ENCODE data around the gene SLC17A7.

The SLC17A7 gene

DNA sequence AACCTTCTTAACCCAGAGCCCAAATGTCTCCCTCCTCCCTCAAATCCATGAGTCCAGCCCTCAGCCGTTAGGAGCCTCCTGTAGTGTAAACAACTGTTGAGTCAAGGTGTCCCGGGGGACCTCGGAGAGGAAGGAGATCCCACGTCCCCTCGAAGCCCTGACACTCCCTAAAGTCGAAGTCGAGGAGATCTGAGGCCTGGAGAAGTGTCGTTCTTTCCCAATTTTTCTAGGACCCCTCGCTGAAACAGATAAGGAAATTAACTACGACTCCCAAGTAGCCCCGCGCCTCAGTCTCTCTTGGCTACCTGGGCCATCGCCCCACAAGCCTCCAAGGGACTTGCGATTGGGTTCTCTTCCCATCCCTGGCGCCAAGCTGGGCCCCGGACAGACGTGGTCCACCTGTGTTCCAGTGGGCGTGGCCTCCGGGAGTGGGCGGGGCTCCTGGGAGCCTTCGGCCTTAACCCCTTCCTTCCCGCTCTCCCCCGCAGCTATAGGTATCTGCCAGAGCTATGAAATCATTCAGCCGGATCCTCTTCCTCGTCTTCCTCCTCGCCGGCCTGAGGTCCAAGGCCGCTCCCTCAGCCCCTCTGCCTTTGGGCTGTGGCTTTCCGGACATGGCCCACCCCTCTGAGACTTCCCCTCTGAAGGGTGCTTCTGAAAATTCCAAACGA, 15.3 kb downstream of the SLC17A7 start:
- FAIRE-seq: no peak

DNA sequence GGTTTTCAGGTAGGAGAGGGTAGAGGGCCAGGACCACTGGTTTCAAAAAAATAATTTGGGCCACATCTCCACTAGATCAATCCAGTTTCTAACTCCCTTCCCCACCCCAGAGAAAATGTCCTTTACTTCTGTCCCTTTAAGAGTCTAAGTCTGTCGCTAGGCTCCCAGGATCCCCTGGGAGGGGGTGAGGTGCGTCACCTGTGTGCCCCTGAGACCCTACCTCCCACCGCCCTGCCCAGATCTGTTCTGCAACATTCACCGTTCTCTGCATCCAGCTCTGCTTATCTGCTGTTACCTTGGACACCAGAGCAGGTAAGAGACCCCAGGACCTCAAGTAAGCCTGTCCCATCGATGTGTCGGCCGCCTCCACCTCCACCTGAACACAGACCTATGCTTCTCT, 16.1 kb downstream of the SLC17A7 start, which contains the start of gene GFY:
GFY (plus strand) TSS at position 211 of the 400 bp plus-strand sequence. CDS start 1,043 bp downstream, outside the sequence.
- no peak for FAIRE-seq

DNA sequence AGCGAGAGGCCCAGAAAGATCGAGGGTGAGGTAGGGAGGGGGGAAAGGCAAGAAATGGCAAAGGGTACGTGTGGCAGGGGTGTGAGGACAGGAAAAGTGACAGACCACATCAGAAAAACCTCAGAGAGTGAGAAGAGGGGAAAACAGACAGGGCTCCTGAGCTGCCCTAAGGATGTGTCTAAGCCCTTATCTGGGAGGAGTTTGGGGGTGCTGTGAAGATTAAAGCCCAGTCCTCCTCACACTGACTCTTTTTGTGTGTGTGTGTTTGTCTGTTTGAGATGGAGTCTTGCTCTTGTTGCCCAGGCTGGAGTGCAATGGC, 17.4 kb downstream of the SLC17A7 start:
- FAIRE-seq: no peak

DNA sequence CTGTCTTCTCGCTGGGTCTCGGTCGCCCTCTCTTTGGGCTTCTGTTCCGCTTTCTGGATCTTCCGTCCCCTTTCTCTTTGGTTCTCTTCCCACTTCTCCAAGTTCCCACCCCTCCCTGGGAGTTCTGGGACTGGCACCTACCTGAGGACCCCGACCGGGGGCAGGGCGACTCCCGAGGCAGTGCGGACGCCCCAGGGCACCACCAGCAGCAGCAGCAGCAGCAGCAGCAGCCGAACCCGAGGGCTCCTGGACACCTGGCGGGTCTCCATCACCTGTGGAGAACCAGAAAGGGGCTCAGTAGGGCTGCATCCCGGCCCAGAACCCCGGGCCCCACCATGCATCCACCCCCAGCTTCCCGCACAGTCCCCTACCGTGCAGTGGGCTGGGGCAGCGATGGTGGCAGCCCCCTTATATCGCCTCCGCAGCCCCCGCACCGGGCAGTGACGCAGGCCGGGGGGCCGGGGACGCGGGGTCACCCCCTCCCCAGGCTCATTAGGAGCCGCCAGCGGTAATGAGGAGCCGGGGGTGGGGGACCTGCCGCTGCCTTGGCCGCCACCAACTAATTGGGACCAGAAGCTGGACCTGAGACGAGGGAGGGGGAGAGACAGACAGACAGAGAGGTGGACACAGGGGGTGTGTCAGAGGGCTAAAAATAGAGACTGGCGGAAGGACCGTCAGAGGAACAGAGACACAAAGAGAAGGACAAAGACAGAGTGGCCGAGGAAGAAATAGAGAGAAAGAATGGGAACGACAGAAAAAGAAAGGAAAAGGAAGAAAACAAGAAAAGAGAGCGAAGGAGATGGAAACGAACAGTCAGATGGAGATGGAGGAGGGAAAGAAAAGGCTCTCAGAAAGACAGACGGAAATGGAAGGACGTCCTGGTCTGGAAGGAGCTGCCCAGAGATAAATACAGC, 18.0 kb downstream of the SLC17A7 start, which contains the start of gene PTH2:
PTH2 (minus strand) TSS at position 371 of the 914 bp plus-strand sequence; CDS start at position 269, 102 bp downstream.
- FAIRE-seq: no peak

DNA sequence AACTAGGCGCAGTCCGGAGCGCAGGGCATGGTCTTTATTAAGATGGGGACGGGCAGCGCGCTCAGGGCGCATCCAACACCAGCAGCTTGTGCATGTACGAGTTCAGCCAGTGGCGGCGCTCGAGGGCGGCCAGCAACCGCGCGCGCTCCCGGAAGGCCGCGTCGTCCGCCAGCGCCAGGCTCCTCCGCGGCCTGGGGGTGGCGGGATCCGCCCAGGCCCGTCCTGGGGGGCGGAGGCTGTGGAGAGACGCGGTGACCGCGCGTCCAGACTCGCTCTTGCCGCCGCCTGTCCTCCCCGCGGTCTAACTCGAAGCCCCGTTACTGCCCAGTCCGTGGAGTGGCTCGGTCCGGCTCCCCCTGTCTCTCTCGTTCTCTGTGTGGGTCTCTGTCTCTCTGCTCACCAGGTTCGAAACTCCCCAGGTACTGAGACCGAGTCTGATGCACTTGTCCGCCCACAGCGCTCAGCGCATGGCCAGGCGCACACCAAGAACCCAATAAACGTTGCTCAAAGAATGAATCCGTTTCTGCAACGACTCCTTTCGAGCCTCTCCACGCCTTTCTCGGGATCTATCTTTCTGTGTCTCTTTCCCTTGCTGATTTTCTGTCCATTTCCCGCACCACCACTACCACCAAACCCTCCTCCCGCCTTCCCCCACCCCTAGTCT, 18.8 kb downstream of the SLC17A7 start:
- no peak for FAIRE-seq

DNA sequence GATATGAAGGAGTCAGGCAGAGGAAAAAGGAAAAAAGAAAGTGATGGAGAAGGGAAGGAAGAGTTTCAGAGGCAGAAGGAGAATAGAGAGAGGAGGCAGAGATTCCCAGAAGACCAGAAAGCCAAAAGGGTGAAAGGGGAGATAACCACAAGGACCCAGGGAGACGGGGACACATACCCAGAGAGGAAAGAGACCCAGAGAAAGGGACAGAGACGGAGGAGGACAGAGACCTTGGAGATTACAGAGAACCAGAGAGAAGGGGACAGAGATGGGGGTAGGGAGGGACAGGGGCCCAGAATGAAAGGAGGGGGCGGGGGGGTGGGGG, 19.5 kb downstream of the SLC17A7 start:
- FAIRE-seq: no peak

DNA sequence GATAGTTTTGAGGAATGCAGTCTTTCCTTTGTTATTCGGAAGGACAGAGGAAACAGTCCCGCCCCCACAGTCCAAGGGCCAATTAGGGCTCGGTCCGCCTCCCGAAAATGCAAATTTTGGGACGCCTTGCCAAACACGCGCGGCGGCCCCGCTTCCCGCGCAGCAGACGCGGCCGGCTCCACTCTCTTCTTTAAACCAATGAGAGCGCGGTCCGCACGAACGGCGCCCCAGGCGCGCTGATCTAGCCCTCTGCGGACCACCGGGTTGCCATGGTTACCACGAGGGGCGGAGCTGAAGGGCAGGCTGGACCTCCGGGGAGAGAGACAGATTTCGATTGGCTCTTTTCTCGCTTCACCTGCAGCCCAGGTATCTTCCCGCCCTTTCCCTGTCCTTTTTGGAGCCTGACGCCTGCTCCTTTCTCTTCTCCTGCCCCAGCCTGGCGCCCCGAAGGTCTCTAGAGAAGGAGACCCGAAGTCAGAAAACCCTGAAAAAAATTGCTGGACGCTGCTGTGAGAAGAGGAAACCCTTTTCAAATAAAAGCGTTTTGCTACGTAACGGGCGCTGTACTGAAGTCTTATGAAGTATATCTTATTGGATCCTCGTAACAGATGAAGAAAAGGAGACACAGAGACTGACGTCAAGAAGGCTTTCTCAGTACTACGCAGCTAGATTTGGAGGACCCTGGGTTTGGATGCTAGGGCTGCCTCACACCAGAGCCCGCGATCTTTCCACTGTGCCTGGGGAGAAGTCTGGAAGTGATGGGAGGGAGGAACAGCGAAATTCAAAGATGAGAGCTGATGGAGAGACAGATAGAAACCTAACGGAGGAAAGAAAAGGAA, 20.1 kb downstream of the SLC17A7 start:
- peak; percentile 85 for FAIRE-seq

DNA sequence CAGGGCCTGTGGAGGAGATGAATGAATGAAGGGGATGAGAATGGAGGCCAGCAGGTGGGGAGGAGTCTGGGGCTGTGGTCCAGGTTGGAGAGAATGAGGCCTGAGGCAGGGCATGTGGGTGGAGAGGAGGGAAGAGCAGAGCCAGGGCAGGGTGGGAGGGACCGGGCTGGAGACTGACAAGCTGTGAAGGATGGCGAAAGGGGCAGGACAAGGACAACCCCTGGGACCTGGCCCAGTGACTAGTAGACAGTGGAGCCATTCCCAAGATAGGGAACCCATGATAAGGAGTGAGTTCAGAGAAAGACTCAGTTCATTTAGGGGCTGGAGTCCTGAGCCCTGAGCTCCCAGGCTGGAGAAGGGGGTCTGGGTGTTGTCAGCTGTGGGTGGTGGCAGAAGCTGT, 21.1 kb downstream of the SLC17A7 start:
- FAIRE-seq: no peak

DNA sequence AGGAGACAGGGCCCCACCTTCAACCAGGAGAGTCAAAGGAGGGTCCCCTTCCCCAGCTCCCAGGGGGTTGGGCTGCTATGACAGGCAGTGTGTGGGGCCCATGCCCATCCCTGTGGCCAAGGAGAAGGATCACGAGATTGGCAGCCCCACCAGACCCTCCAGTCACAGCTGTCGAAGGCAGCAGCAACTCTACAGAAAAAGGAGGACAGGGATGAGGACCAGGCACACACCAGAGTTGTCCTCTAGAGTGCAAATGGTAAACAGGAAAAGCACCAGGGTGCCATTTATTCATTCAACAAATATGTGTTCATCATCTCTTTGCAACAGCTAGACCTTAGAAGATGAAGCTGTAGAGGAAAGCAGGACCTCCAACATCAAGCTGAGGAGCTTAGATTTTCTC, 22.2 kb downstream of the SLC17A7 start:
- no peak for FAIRE-seq

DNA sequence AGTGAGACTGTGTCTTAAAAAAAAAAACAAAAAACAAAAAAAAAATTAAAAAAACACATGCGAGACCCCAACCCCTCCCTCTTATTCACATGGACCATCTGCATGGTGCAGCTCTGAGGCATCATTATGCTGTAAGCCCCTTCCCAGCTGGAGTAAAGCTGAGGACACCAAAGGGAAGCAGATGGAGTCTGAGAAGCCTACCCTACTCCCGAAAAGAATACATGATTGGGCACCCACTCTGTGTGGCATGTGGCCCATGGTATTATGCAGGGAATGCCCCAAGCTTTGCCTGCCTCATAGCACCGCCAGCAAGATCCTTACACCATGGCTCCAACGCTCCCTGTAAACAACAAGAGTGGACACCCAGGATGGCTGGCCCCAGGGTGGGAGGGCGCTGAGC, 22.8 kb downstream of the SLC17A7 start:
- FAIRE-seq: no peak

DNA sequence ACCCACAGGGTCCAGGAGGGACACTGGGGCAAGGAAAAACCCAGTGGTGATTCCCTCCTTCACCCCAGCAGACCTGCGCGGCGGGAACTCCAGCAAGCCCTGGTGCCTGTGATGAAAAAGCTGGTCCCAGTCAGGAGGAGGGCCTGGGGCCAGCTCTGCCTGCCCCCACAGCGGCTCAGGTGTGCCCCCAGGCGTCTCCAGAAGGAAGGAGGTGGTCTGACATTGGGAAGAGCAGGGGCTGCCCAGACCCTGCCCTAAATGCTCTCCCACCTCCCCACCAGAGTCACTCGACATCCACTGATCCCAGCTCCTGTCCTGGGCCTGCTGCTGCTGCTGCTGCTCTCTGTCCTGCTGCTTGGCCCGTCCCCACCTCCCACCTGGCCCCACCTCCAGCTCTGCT, 24.2 kb downstream of the SLC17A7 start:
- FAIRE-seq: no peak

DNA sequence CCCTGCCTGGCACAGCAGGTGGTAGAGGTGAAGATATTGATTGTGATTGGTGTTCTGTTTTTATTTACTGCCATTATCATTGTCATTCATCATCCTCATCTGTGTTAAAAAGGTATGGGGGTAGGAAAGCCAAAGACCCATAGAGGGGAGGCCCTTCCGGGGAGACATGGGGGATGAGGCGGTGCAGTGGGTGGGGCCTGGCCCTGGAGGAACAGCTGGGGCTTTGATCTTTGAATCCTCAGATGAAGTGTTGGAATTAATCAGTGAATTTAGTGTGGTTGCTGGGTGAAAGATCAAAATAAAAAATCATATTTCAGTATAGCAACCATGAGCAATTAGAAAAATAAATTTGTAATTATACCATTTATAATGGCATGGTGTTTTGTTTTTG, 25.5 kb downstream of the SLC17A7 start:
- FAIRE-seq: no peak

DNA sequence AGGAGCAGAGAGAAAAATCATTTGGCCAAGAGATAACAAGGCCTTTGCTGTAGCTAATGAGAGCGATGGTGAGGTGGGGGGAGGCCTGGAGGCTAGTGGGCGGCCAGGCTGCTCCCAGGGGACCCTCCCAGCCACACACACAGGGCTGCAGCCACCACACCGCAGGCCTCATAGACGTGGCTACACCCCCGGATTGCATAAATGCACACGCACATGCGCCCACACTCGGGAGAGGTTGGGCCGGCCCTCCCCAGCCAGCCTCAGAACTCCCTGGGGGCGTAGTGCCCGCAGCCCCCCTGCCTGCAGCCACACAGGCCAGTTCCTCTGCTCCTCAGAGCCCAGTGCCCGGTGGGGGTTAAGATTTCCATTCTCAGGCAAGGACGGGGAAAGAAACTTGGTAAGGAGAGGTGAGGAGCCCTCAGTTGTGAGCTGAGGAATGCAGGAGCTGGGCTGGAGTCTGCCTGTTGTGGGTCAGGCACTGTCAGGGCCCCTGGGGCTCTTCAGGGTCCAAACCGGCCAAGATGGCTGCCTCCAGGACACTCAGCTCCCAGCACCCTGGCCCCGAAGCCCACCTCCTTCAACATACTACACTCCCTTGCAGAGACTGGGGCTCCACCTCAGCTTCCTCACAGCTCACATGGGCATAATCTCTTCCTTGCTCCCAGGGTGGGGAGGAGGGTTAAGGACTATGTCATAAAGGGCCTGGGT, 26.1 kb downstream of the SLC17A7 start:
- FAIRE-seq: no peak

DNA sequence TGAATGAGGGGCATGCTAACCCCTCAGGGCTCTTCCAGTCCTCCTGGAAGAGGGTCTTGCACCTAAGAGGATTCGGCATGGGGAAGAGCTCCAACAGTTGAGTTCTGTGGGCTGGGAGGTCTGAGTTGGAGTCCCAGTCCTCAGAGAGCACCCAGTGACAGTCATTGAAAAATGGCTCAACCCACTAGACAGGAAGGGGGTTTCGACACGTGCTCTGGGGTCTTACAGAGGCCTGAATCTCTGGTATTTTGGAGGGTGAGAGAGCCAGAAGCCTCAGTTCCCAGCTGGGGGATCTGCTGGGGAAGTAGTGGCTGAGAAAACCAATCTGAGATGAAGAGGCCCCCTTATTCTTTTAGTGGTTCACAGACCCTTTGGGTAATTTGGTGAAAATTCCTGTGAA, 27.1 kb downstream of the SLC17A7 start:
- no peak for FAIRE-seq

DNA sequence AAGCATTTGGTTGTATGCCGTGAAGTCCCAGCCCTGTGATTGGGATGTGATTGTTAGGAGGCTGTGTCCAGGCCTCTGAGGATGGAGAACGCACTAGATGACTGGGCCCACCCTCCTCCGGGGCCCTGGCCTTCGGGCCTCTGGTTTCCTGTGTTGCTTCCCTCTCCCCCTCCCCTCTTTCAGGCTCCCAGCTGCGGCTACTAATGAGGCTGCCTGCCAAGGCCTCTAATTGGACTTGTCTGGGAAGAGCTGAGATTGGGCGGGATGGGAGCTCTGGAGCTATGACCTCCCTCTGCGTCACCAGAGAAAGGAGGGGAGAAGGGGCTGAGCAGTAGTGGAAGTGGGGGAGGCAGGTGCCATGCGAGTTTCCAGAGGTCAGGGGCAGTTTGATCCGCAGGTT, 28.0 kb downstream of the SLC17A7 start:
- no peak for FAIRE-seq

DNA sequence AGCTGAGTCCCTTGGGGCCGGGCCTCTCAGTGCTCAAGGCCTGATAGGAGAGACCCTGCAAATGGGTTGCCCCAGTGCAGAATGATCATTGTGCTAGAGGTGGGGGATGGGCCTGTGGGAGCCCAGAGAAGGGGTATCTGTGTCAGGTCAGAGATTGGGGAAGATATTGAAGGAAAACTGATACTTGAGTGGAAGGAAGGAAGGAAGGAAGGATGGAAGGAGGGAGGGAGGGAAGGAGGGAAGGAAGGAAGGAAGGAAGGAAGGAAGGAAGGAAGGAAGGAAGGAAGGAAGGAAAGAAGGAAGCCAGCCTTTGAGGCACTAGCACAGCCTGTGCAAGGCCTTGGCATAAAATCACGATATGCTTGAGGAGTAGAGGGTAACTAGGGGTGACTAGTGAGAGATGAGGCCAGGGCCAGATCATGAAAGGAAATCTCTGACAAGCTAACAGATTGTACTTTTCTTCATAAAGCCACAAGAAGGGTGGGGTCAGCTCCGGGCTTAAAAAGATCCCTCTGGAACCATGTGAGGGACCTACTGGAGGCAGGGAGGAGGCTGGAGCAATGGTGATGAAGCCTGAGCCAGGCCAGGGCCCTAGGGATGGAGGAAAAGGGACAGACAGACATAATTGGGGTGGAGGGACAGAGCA, 29.5 kb downstream of the SLC17A7 start:
- FAIRE-seq: no peak

DNA sequence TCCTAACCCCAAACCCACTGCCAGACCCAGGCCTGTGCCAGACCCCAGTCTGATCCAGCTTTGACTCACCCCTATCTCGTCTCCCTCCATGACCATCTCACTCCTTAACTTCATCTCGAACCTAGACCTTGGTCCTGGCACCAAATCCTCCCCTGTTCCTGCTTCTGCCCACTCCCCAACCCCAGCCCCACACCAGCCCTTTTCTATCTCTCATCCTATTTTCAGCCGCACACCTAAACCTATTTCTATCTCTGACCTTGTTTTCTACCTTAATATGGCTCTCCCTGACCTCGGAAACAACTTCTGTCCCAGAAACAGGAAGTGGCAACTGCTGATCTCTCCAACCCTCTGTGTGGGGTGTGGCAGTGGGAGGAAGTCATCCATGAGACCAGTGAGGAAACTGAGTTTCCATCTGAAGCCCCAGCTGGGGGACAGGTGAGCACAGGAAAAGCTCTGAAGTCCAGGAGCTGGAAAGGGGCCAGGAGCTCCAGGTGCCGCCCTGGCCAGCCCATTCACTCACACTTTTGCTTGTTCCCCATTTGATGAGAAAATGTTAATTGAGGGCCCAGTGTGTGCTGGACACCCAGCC, 31.8 kb downstream of the SLC17A7 start:
- no peak for FAIRE-seq

DNA sequence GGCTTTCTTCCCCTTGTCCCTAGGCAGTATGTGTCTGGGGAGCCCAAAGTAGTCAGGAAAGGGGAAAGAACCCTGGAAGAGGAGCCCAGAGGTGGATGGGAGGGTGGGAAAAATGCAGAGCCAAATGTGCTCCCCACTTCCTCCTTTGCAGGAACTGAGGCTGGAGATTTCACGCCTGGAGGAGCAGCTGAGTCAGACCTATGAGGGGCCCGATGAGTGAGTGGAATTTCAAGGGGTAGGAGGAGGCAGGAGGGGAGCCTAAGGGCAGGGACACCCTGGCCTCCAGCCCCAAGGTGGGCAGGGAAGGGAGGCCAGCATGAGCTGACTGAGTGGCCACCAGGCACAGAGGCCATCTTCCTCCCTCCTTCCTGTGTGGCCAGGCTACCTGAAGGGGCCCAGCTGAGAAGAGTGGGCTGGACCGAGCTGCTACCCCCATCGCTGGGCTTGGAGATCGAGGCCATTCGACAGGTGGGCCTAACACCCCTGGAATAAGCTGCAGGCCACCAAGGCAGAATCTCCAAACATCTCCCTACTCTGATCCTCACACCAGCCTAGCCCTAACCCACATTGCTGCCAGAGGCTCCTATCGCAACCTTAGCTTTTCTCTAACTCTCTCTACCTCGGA, 32.4 kb downstream of the SLC17A7 start:
- no peak for FAIRE-seq

DNA sequence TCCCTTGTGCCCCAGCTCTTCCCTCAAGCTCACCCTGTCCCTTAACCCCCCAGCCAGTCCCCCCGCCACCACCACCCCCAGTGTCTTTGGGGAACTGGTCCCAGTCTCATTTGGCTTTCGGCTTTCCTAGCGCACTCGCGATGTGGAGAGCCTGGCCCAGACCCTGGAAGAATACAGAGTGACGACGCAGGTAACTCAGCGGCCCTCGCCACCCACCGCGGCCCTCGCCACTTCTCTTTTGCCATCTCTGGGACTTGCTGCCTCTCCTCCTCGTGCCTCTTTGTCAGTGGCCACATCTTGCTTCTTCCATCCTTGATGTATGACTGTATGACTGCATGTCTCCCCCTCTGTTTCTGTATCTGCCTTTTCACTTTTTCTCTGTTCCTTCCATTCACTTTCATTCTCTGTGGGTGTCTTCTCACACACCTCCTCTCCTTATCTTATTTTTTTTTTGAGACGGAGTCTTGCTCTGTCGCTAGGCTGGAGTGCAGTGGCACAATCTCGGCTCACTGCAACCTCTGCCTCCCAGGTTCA, 33.8 kb downstream of the SLC17A7 start:
- FAIRE-seq: no peak

DNA sequence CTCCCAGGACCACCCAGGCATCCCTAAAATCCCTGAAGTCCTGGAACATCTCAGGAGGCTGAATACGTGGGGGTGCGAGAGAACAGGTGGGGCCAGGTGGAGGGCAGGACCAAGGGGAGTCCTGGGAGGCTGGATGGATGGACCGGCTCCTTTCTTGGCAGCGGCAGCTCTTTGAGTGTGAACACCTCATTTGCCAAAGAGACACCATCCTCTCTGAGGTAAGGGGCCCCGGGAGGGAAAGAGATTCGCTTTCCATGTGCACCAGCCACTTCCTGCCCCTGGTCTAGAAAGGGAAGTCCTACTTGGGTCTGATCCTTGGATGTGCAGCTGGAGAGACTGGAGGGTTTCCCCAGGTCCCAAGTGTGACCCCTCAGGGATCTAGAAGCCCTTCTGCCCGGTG, 34.2 kb downstream of the SLC17A7 start:
- no peak for FAIRE-seq

All from endometrium (tissue), 2 donors.